Measurements from ENCODE around the gene CCDC92.

The CCDC92 gene

DNA sequence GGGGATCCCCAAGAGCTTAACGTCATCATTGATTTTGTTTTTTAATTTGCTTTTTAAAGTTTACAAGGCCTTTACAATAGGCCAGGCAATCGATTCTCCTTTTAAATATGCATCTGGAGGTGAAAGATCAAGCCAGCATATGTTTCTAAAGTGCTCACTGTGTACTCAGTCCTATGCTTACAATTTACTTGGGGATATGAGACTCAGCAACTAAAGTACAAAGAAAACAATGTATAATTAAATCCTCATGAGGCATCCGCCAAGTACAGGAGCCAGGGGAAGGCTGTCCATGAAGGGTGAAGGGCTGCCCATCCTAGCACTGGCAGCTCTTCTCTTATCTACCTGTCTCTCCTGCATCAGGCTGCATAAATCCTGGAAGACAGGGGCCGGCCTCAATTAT is 11.8 kb downstream of the CCDC92 start:
- TF ChIP-seq POLR2AphosphoS5 (IDR thresholded peaks at IDR 0.05; ENCODE audit: low read depth, low read length), result no peak
- no peak for TF ChIP-seq TAF1 (IDR thresholded peaks at IDR 0.05; ENCODE audit: borderline replicate concordance, insufficient read depth, low read length)
- no peak for TF ChIP-seq FOXP2 (optimal IDR thresholded peaks at IDR 0.05; ENCODE audit: borderline replicate concordance, extremely low read depth, extremely low read length, insufficient read depth)
- TF ChIP-seq, protein P1, sequence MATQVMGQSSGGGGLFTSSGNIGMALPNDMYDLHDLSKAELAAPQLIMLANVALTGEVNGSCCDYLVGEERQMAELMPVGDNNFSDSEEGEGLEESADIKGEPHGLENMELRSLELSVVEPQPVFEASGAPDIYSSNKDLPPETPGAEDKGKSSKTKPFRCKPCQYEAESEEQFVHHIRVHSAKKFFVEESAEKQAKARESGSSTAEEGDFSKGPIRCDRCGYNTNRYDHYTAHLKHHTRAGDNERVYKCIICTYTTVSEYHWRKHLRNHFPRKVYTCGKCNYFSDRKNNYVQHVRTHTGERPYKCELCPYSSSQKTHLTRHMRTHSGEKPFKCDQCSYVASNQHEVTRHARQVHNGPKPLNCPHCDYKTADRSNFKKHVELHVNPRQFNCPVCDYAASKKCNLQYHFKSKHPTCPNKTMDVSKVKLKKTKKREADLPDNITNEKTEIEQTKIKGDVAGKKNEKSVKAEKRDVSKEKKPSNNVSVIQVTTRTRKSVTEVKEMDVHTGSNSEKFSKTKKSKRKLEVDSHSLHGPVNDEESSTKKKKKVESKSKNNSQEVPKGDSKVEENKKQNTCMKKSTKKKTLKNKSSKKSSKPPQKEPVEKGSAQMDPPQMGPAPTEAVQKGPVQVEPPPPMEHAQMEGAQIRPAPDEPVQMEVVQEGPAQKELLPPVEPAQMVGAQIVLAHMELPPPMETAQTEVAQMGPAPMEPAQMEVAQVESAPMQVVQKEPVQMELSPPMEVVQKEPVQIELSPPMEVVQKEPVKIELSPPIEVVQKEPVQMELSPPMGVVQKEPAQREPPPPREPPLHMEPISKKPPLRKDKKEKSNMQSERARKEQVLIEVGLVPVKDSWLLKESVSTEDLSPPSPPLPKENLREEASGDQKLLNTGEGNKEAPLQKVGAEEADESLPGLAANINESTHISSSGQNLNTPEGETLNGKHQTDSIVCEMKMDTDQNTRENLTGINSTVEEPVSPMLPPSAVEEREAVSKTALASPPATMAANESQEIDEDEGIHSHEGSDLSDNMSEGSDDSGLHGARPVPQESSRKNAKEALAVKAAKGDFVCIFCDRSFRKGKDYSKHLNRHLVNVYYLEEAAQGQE (IDR thresholded peaks at IDR 0.05; ENCODE audit: insufficient read depth in 1 of 2, low read depth in 2 of 2, low read length in 2 of 2), result no peak
- TF ChIP-seq SIN3A (IDR thresholded peaks at IDR 0.05; ENCODE audit: borderline replicate concordance, insufficient read depth, low read length), result no peak

DNA sequence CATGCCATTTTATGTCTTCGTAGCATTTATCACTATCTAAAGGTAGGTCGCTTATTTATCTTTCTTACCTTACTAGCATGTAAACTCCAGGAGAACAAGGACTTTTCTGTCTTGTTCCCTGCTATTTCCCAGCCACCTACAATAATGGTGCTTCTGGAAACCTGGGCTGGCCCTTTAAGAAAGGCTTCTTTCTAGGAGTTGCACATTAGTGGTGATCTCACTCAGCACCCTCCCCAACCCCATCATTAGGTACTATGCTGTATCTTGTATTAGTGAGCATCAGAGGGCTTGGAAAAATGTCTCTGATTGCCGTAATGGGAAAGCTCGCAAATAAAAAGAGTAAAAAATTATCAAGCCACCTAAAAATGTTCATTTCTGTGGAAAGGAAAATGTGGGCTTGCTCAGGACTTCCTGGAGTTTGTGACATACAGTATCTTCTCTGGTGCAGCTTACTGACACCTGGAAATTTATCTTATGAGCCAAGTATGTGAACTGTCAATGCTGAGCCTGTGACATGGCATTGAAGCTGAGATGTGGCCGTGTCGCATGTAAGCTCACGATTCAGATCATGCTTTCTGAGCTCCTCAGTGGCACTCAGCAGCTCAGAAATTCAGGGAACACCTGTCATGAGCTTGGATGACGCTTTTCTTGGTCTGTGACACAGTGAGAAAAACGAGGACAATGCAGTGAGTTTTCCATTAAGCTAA is 12.4 kb downstream of the CCDC92 start:
- TF ChIP-seq POLR2AphosphoS5 (IDR thresholded peaks at IDR 0.05; ENCODE audit: low read depth, low read length) (no peak), TAF1 (IDR thresholded peaks at IDR 0.05; ENCODE audit: borderline replicate concordance, insufficient read depth, low read length) (no peak), SIN3A (IDR thresholded peaks at IDR 0.05; ENCODE audit: borderline replicate concordance, insufficient read depth, low read length) (no peak), FOXP2 (optimal IDR thresholded peaks at IDR 0.05; ENCODE audit: borderline replicate concordance, extremely low read depth, extremely low read length, insufficient read depth) (no peak)
- TF ChIP-seq, protein P1 (IDR thresholded peaks at IDR 0.05; ENCODE audit: insufficient read depth in 1 of 2, low read depth in 2 of 2, low read length in 2 of 2), result no peak

DNA sequence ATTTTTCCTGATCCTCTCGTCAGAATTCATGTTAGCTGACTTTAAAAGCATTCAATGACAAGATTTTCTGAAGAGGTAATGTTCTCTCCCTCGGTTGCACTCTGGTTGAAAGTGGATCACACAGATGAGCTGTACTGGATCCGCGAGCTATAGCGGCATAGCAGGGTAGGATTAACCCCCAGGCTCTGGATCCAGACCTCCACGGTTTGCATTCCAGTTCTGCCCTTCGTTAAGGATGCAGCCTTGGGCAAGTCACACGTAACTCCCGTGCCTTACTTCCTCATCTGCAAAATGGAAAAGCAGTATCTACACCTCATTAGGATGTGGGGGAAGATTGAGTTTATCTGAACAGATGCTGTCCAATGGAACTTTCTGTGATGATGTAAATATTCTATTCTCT is 13.8 kb downstream of the CCDC92 start:
- TF ChIP-seq TAF1 (IDR thresholded peaks at IDR 0.05; ENCODE audit: borderline replicate concordance, insufficient read depth, low read length) (no peak), FOXP2 (optimal IDR thresholded peaks at IDR 0.05; ENCODE audit: borderline replicate concordance, extremely low read depth, extremely low read length, insufficient read depth) (no peak), POLR2AphosphoS5 (IDR thresholded peaks at IDR 0.05; ENCODE audit: low read depth, low read length) (no peak), SIN3A (IDR thresholded peaks at IDR 0.05; ENCODE audit: borderline replicate concordance, insufficient read depth, low read length) (no peak)
- TF ChIP-seq, protein P1 (IDR thresholded peaks at IDR 0.05; ENCODE audit: insufficient read depth in 1 of 2, low read depth in 2 of 2, low read length in 2 of 2), result no peak

DNA sequence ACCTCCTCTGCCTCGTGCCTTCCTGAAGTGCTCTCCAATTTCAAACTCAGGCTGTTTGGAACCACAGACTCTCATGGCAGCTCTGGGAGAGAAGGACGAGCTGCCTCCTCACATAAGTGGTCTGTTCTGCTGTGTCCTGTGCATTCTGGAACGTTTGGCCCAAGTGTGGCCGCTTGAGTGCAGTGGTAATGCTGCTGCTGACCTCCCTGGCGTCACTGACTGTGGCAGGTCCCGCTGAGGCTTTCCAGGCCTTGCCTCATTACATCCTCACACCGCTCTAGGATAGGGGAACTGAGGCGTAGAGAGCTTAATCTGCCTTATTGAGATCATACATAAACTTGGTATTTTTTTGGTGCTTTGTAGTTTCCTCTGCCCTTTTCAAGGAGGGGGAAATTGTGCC is 14.2 kb downstream of the CCDC92 start:
- TF ChIP-seq TAF1 (IDR thresholded peaks at IDR 0.05; ENCODE audit: borderline replicate concordance, insufficient read depth, low read length) (no peak), POLR2AphosphoS5 (IDR thresholded peaks at IDR 0.05; ENCODE audit: low read depth, low read length) (no peak), FOXP2 (optimal IDR thresholded peaks at IDR 0.05; ENCODE audit: borderline replicate concordance, extremely low read depth, extremely low read length, insufficient read depth) (no peak), SIN3A (IDR thresholded peaks at IDR 0.05; ENCODE audit: borderline replicate concordance, insufficient read depth, low read length) (no peak)
- TF ChIP-seq, protein P1 (IDR thresholded peaks at IDR 0.05; ENCODE audit: insufficient read depth in 1 of 2, low read depth in 2 of 2, low read length in 2 of 2), result no peak

Measured in PFSK-1 (cell line).